SK-N-SH (cell line): ENCODE data around the gene PER2. TPM values are rescaled to one million over a fixed set of nuclear protein-coding genes. Genes with fewer than 3 reads are reported as not detected.

ENCODE experiments used
- CTCF ChIA-PET: fragments of 300-600, 350-600 bp; formaldehyde crosslinking; extraction: SDS; loops from one replicate; lab custom pipeline; 2021; lab: Yijun Ruan, JAX
- POLR2A ChIA-PET: fragments of 350-600 bp; sonication (Branson Sonifier 250); formaldehyde crosslinking; extraction: SDS; loops from one replicate; lab custom pipeline; 2020; ENCODE audit warnings: antibody characterized with exemption, inconsistent platforms; lab: Yijun Ruan, JAX
- DNase-seq: peaks from one replicate; pipeline ENCODE4 v3.0.0; 2012
- H2AFZ ChIP-seq: fragments of 200-600 bp; sonication (generic); 2 replicates; pipeline ENCODE4 v1.8.1; 2016; ENCODE audit warnings: antibody characterized with exemption, mild to moderate bottlenecking, low read depth
- H3F3A ChIP-seq: fragments of 200-600 bp; sonication (generic); replicated peaks from 2 replicates; pipeline ENCODE3; 2016; ENCODE audit warnings: antibody characterized with exemption, mild to moderate bottlenecking; ENCODE audit not compliant: insufficient read depth
- H3K27ac ChIP-seq, 2 experiments: fragments of 200-500 bp in 1 of 2; fragments of 200-600 bp in 1 of 2; sonication (Bioruptor generic) in 1 of 2; sonication (generic), shearing (Covaris generic) in 1 of 2; 2 replicates each; pipeline versions ENCODE4 v1.5.1 to v1.6.1; 2014 to 2016; ENCODE audit warnings: low read depth in 2 of 2, inconsistent platforms in 1 of 2, low read length in 1 of 2, mild to moderate bottlenecking in 1 of 2, mixed read lengths in 1 of 2
- H3K27me3 ChIP-seq: fragments of 200-600 bp; sonication (generic), shearing (Covaris generic); 2 replicates; pipeline ENCODE4 v1.6.1; 2016; ENCODE audit warnings: mixed run types; ENCODE audit not compliant: insufficient read depth
- H3K36me3 ChIP-seq, 2 experiments: fragments of 200-500 bp in 1 of 2; fragments of 200-600 bp in 1 of 2; sonication (Bioruptor generic) in 1 of 2; sonication (generic) in 1 of 2; replicated peaks in 1 of 2; 2 replicates each; pipeline versions ENCODE3 to v1.5.1; 2014 to 2016; ENCODE audit warnings: low read length in 1 of 2, mild to moderate bottlenecking in 1 of 2; ENCODE audit not compliant: insufficient read depth in 2 of 2, control insufficient read depth in 1 of 2
- H3K4me1 ChIP-seq, 2 experiments: fragments of 200-500 bp in 1 of 2; fragments of 200-600 bp in 1 of 2; sonication (Bioruptor generic) in 1 of 2; sonication (generic), shearing (Covaris generic) in 1 of 2; 2 replicates each; pipeline versions ENCODE4 v1.5.1 to v1.6.1; 2014 to 2016; ENCODE audit warnings: low read depth in 1 of 2, low read length in 1 of 2, mixed run types in 1 of 2; ENCODE audit not compliant: insufficient read depth in 2 of 2, control insufficient read depth in 1 of 2
- H3K4me2 ChIP-seq: fragments of 200-600 bp; sonication (generic), shearing (Covaris generic); 2 replicates; pipeline ENCODE4 v1.6.1; 2017; ENCODE audit warnings: mixed run types
- H3K4me3 ChIP-seq, 2 experiments: fragments of 200-500 bp in 1 of 2; fragments of 200-600 bp in 1 of 2; sonication (Bioruptor generic) in 1 of 2; sonication (generic), shearing (Covaris generic) in 1 of 2; 2 replicates each; pipeline versions ENCODE4 v1.5.1 to v1.8.1; 2014 to 2016; ENCODE audit warnings: low read depth in 2 of 2, inconsistent platforms in 1 of 2, low read length in 1 of 2, mild to moderate bottlenecking in 1 of 2, mixed read lengths in 1 of 2, moderate library complexity in 1 of 2
- H3K79me2 ChIP-seq: fragments of 200-600 bp; sonication (generic); 2 replicates; pipeline ENCODE4 v1.8.1; 2017; ENCODE audit warnings: mild to moderate bottlenecking; ENCODE audit not compliant: insufficient read depth
- H3K9ac ChIP-seq: fragments of 200-600 bp; sonication (generic); 2 replicates; pipeline ENCODE4 v1.6.1; 2017; ENCODE audit warnings: mixed run types
- H3K9me2 ChIP-seq: fragments of 200-600 bp; sonication (generic); 2 replicates; pipeline ENCODE4 v1.6.1; 2017; ENCODE audit warnings: mixed run types
- H3K9me3 ChIP-seq: fragments of 200-600 bp; sonication (generic); 2 replicates; pipeline ENCODE4 v1.6.1; 2017; ENCODE audit warnings: mixed run types, mild to moderate bottlenecking, moderate library complexity
- H4K20me1 ChIP-seq: fragments of 200-600 bp; sonication (generic); 2 replicates; pipeline ENCODE4 v1.6.1; 2017; ENCODE audit warnings: mild to moderate bottlenecking, mixed run types; ENCODE audit not compliant: insufficient read depth
- CHD2 ChIP-seq: fragments of 150-350 bp; IDR thresholded peaks from 2 replicates; pipeline ENCODE4 v1.6.1; 2018; ENCODE audit warnings: low read length; ENCODE audit not compliant: partially characterized antibody
- EZH2phosphoT487 ChIP-seq: fragments of 200-600 bp; sonication (generic); IDR thresholded peaks from 2 replicates; pipeline ENCODE4 v1.6.1; 2017; ENCODE audit warnings: low read depth, mixed run types, mild to moderate bottlenecking, antibody characterized with exemption, moderate library complexity, borderline replicate concordance
- FOSL2 ChIP-seq: IDR thresholded peaks from 2 replicates; pipeline ENCODE4 v1.4.0; 2012; ENCODE audit warnings: low read depth, mild to moderate bottlenecking, moderate library complexity, borderline replicate concordance
- FOXJ3 ChIP-seq: sonication (generic); formaldehyde crosslinking; IDR thresholded peaks from 2 replicates; pipeline ENCODE4 v1.5.1; 2020; ENCODE audit warnings: mild to moderate bottlenecking, missing genetic modification reagents
- GABPA ChIP-seq: IDR thresholded peaks from 2 replicates; pipeline ENCODE4 v1.4.0; 2012; ENCODE audit warnings: low read depth, mild to moderate bottlenecking
- JUND ChIP-seq: IDR thresholded peaks from 2 replicates; pipeline ENCODE4 v1.4.0; 2012
- MEF2A ChIP-seq: IDR thresholded peaks from 2 replicates; pipeline ENCODE4 v1.4.0; 2012; ENCODE audit warnings: low read depth, borderline replicate concordance
- NFIC ChIP-seq: IDR thresholded peaks from 2 replicates; pipeline ENCODE4 v1.4.0; 2012; ENCODE audit warnings: borderline replicate concordance
- RCOR1 ChIP-seq: fragments of 150-350 bp; IDR thresholded peaks from 2 replicates; pipeline ENCODE4 v1.6.1; 2017; ENCODE audit warnings: antibody characterized with exemption, low read length
- REST ChIP-seq: IDR thresholded peaks from 2 replicates; pipeline ENCODE4 v1.6.1; 2012; ENCODE audit warnings: mild to moderate bottlenecking, low read depth, low read length, moderate library complexity
- RFX5 ChIP-seq: IDR thresholded peaks from 2 replicates; pipeline ENCODE4 v1.6.1; 2012; ENCODE audit warnings: mild to moderate bottlenecking, improper control_type of control experiment, low read length
- SIN3A ChIP-seq: IDR thresholded peaks from 2 replicates; pipeline ENCODE4 v1.6.1; 2012; ENCODE audit warnings: low read depth, mild to moderate bottlenecking, low read length, moderate library complexity, borderline replicate concordance
- YY1 ChIP-seq: IDR thresholded peaks from 2 replicates; pipeline ENCODE4 v1.4.0; 2012; ENCODE audit warnings: low read depth, mild to moderate bottlenecking
- WGBS: methylation state at CpG from one replicate; pipeline ENCODE4 v1.1.6; 2017; ENCODE audit warnings: low lambda C conversion rate; 5-methylcytosine and 5-hydroxymethylcytosine counted together
- polyA plus RNA-seq, 3 experiments: library from polyadenylated mRNA; depleted of rRNA; stranded (reverse); fragments of >200 nt; gene quantifications; 2 replicates each; pipeline ENCODE4 v1.2.3, GENCODE V29; 2012

PER2 gene
- polyA plus RNA-seq, 1 of the 3 experiments (the other 2 are of a cell fraction) = 0.82 TPM

DNA sequence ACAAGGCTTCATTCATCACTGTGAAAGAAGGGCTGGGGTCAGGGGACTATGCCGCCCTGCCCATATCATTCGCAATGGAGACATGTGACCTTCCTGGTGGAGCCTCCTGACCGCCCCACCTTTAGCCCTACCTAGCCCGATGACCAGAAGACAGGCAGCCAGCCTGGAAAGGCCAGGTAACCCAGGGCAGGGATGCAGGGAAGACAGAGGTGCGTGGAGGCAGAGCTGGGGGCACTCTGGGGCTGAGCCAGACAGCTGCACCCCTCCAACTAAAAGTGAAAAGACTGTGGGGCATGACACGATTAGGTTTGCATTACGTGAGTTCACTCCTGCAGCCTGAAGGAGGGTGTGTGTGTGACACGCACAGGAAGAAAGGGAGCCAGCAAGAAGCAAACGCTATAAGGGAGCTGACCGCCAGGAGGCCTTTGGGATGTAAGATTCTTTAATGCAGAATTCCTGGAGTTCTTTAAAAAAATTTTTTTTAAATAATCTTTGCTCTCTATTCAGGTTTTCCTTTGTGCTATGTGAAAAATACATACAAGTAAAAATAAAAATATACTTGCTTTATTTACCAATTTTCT, 44.8 kb downstream of the PER2 start:
- CTCF ChIA-PET = interaction anchor here (2.6 to 3.6 kb wide), 2 partner anchors 12 to 20 kb away, joined by 15 to 26 read pairs; no protein-coding TSS in a partner anchor
- POLR2A ChIA-PET = interaction anchor here (0.6 kb wide), 1 partner anchor 15 kb away, joined by 4 read pairs; no protein-coding TSS in a partner anchor
- H3K36me3 ChIP-seq = no peaks in the 10 kb centered on the region

GRCh38 chr2:238242731-238243495, 45.5 kb downstream of the PER2 start:
- Histone ChIP-seq H3K9ac (no peak overlapping the region), H3K4me1 (peaks cover 0 to 28% of the 10 kb centered on the region in 2 experiments; a peak in 1 of 4 replicates), H3K36me3 (no peaks in the 10 kb centered on the region), H3K4me3 (no peak overlapping the region), H3K9me2 (no peaks in the 10 kb centered on the region), H3K9me3 (no peaks in the 10 kb centered on the region), H3K4me2 (no peak overlapping the region), H2AFZ (no peak overlapping the region), H3K27me3 (no peaks in the 10 kb centered on the region; the same call in 1 of the 2 replicates), H3F3A (peaks cover 3% of the 10 kb centered on the region), H4K20me1 (no peaks in the 10 kb centered on the region), H3K79me2 (no peaks in the 10 kb centered on the region), H3K27ac (peak overlapping the region in 1 of 2 experiments; percentile 70; a peak in 2 of 4 replicates)
- no peak for TF ChIP-seq REST
- TF ChIP-seq RCOR1 = no peak
- TF ChIP-seq FOXJ3 = no peak
- TF ChIP-seq MEF2A = no peak
- no peak for TF ChIP-seq EZH2phosphoT487
- TF ChIP-seq FOSL2 = no peak
- TF ChIP-seq JUND = no peak
- no peak for TF ChIP-seq YY1
- WGBS = 82% methylated on average over 6 of the region's 7 CpGs
- peak; percentile 67 for DNase-seq
- CTCF ChIA-PET = interaction anchor here (2.6 to 3.6 kb wide), 2 partner anchors 13 to 21 kb away, joined by 15 to 26 read pairs; no protein-coding TSS in a partner anchor
- POLR2A ChIA-PET = interaction anchor here (0.6 kb wide), 1 partner anchor 15 kb away, joined by 4 read pairs; no protein-coding TSS in a partner anchor

More for the DNA sequence above, 44.8 kb downstream of the PER2 start:
- Histone ChIP-seq H3K27me3 (no peaks in the 10 kb centered on the region; the same call in 1 of the 2 replicates), H3K4me2 (no peak overlapping the region), H3K4me1 (peaks cover 0 to 25% of the 10 kb centered on the region in 2 experiments; a peak in 1 of 4 replicates), H3K4me3 (no peak overlapping the region), H3F3A (peaks cover 3% of the 10 kb centered on the region), H4K20me1 (no peaks in the 10 kb centered on the region), H3K9me2 (no peaks in the 10 kb centered on the region), H3K9me3 (no peaks in the 10 kb centered on the region), H3K27ac (peak overlapping the region in 1 of 2 experiments; percentile 70; a peak in 2 of 4 replicates), H2AFZ (no peak overlapping the region), H3K9ac (no peak overlapping the region), H3K79me2 (no peaks in the 10 kb centered on the region)
- DNase-seq = no peak
- TF ChIP-seq CHD2 (no peak), RFX5 (no peak), GABPA (no peak), SIN3A (no peak), NFIC (no peak)
- WGBS = 92% methylated on average over 8 of the region's 10 CpGs
